Mucosa of descending colon (tissue), 3 donors: Measurements from ENCODE around the gene ZEB2. TPM values are rescaled to one million over a fixed set of nuclear protein-coding genes. Genes with fewer than 3 reads are reported as not detected.

Experiments used
- ATAC-seq: fragments of 200-7000 bp; cut with Tn5 transposase; one replicate; pipeline ENCODE4 v1.9.1; 2020; ENCODE audit warnings: mild to moderate bottlenecking, moderate library complexity
- DNase-seq, 3 donors: peaks; one replicate each; pipeline ENCODE4 v3.0.0-alpha.2; 2020
- H3K36me3 ChIP-seq: fragments of 200-600 bp; one replicate; pipeline ENCODE4 v1.8.0; 2021; ENCODE audit warnings: low read depth, mild to moderate bottlenecking
- H3K4me1 ChIP-seq: fragments of 200-600 bp; one replicate; pipeline ENCODE4 v1.8.0; 2021; ENCODE audit warnings: low read depth, mild to moderate bottlenecking
- H3K4me3 ChIP-seq: fragments of 200-600 bp; one replicate; pipeline ENCODE4 v1.8.0; 2021; ENCODE audit warnings: mild to moderate bottlenecking
- H3K9me3 ChIP-seq: fragments of 200-600 bp; one replicate; pipeline ENCODE4 v1.8.0; 2021; ENCODE audit warnings: mild to moderate bottlenecking
- intact Hi-C, 2 donors: fragments of 100-400 bp; cut with DNase I in 1 of 2; cut with micrococcal nuclease in 1 of 2; formaldehyde crosslinking; loops; one replicate each; pipeline versions ENCODE4 v1.11.0 to v1.11.1; 2022; cut with DNase I, micrococcal nuclease
- total RNA-seq, 3 donors: library from RNA; stranded (reverse); fragmentation: NEBNext Ultra II Directional in 2 of 3; extraction: Animal tissue kit (Norgen Biotek cat#: 25700) in 2 of 3; gene quantifications; one replicate each; pipeline versions ENCODE4 v1.2.1 to v1.2.4, GENCODE V29; 2021 to 2023
- TF ChIP-seq, protein P1 (sequence below): fragments of 200-600 bp; IDR thresholded peaks from one replicate; pipeline ENCODE4 v1.8.0; 2022; ENCODE audit warnings: antibody characterized with exemption, mild to moderate bottlenecking
- donor health status: DM: no; HTN: no; CAD: no; lungs with moderate emphysema.
- donor health status: DM: no; HTN: no; CAD: no.
- donor health status: DM: no; HTN: yes; CAD: no.

The ZEB2 gene
- total RNA-seq, 3 donors from 2014 or later: 19.0 to 80.1 (median 48.6) TPM

DNA sequence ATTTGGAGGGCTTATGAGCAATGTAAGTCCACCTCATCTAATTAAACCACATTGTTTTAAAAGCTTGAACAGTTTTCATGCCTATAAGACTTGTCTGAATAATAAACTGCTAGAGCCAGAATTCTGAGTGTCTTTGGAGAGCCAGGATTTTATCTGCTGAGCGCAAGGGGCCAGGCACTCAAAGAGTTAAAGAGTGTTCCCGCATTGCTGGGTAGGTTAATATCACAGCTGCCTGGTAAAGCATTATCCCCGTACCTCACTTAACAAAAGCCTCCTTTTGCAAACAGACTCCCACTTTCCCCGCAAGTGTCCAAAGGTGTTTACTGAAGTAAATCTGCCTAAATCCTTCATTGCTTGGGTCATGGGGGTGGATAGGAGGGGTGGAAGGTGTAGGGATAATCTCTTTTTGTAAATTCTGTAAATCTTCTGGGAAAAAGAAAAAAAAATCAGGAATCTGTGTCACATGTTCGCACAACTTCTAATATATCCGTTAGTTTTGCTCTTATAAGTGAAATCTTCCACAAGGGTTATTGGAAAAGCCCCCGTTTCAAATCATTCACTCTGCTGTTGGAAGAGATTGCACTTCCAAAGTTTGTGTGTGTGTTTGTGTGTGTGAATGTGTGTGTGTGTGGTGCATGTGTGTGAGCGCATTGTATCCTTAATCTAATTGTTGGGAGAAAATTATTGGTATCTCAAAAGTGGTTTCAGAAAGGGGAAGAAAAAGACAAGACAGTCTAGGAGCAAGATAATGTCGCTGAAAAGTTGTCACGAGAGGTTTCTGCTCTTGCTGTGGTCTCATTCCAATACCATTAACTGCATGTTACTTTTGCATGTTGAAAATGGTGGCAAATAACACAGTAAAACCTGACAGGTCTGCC is 10.7 kb downstream of the ZEB2 start:
- TF ChIP-seq, protein P1, sequence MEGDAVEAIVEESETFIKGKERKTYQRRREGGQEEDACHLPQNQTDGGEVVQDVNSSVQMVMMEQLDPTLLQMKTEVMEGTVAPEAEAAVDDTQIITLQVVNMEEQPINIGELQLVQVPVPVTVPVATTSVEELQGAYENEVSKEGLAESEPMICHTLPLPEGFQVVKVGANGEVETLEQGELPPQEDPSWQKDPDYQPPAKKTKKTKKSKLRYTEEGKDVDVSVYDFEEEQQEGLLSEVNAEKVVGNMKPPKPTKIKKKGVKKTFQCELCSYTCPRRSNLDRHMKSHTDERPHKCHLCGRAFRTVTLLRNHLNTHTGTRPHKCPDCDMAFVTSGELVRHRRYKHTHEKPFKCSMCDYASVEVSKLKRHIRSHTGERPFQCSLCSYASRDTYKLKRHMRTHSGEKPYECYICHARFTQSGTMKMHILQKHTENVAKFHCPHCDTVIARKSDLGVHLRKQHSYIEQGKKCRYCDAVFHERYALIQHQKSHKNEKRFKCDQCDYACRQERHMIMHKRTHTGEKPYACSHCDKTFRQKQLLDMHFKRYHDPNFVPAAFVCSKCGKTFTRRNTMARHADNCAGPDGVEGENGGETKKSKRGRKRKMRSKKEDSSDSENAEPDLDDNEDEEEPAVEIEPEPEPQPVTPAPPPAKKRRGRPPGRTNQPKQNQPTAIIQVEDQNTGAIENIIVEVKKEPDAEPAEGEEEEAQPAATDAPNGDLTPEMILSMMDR: no peak
- Histone ChIP-seq H3K36me3 (no peaks in the 10 kb centered on the region), H3K9me3 (no peaks in the 10 kb centered on the region), H3K4me3 (no peak overlapping the region), H3K4me1 (no peaks in the 10 kb centered on the region)
- no peak for DNase-seq
- no peak for ATAC-seq
- intact Hi-C loops: no loop called here

DNA sequence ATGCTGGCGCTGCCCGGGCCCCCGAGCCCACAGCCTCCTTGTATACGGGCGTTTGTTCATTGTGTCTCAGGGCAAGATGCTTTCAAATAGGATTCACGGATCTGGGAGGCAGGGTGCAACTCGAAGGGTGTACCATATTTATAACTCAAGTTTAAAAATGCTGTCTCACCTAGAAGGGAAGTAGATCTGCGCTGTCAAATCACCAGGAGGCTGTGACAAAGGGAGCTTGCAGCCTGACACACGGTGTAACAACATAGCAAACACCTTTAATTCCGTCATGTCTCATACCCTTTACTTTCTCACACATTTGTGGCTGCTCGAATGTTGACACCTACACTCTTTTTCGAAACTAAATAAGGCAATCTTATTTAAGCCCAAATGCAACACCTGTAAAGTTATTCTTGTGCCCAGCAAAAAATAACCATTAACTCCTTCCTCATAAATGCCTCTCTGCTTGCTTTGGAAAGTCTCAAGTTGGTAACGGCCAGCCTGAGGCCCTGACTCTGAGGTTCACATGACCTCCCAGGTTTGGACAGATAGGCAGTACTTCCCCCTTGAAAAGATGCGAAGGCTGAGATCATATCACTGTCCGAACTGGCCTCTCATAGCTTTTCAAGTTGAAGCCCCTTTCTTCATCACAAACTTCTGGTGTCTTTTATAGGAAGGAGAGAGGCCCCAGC is 11.6 kb downstream of the ZEB2 start:
- no peaks in the 10 kb centered on the region for H3K4me1 ChIP-seq
- no peak overlapping the region for H3K4me3 ChIP-seq

DNA sequence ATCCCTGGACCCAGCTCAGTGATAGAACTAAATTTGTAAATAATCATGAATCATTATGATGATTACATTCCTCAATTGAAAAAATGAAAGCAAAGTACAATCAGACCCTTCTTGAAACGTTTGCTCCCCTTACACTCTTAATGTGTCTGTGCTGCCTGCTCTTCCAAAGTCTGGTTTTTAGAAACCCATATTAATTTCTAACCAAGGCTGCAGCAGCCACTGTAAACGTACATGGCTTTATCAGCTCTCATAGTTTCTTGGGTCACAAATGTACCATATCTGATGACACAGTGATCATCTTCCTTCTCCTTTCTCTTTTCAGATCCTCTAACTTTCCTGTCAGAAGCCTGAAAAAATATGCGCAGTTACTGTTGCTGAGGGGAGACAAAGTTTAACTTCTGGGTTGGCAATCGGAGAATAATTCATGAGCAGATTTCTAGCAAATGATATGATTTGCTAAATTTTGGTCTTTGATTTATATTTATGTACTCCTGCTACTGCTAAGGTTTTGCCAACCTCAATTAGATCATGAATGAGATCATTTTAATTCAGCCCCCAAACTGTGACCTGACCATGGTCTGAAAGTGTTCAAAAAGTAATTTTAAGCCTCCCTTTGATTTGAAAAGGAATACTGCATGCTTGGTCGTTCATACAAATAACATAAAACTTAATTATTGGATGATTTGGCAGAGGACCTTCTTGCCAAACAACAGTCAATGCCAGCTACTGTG is 12.3 kb downstream of the ZEB2 start:
- DNase-seq (no peak), ATAC-seq (peak; percentile 8)
- H3K4me3 ChIP-seq: no peak overlapping the region
- no peaks in the 10 kb centered on the region for H3K36me3 ChIP-seq
- TF ChIP-seq, protein P1: no peak
- no peaks in the 10 kb centered on the region for H3K4me1 ChIP-seq
- intact Hi-C loops: no loop called here
- H3K9me3 ChIP-seq: no peaks in the 10 kb centered on the region

More for the DNA sequence above, 11.6 kb downstream of the ZEB2 start:
- H3K36me3 ChIP-seq: no peaks in the 10 kb centered on the region
- DNase-seq (no peak), ATAC-seq (peak; percentile 40)
- TF ChIP-seq, protein P1: no peak
- H3K9me3 ChIP-seq: no peaks in the 10 kb centered on the region
- intact Hi-C loops: no loop called here

DNA sequence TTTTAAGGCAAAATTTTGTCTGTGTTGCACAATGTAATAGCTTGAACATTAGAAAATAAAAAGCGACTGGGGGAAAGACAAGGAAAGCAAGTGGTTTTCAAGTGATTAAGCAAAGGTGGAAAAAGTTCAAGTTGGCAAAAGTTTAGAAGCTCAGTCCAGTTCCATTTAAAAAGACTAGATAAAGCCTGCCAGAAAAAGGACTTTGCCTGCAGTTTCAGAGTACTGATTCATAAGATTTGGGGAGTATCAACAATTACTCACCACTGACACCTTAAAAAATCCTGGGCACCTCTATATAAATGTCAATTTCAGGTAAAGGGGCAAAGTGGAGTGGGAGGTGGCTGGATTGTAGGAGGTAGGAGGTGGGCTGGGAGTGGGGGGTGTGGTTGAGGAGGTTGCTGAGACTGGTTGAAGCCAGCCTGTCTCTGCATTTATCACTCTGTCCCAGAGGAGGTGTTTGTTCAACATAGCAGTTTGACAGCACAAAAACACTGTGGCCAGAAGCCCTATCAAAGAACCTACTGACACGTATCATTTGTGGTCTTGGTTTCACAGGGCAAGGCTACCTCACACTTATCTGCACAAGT is 14.6 kb downstream of the ZEB2 start:
- no peaks in the 10 kb centered on the region for H3K36me3 ChIP-seq
- H3K9me3 ChIP-seq: no peaks in the 10 kb centered on the region
- DNase-seq (no peak), ATAC-seq (peak; percentile 41)
- no peaks in the 10 kb centered on the region for H3K4me1 ChIP-seq
- TF ChIP-seq, protein P1: no peak
- H3K4me3 ChIP-seq: no peak overlapping the region
- intact Hi-C loops: no loop called here

DNA sequence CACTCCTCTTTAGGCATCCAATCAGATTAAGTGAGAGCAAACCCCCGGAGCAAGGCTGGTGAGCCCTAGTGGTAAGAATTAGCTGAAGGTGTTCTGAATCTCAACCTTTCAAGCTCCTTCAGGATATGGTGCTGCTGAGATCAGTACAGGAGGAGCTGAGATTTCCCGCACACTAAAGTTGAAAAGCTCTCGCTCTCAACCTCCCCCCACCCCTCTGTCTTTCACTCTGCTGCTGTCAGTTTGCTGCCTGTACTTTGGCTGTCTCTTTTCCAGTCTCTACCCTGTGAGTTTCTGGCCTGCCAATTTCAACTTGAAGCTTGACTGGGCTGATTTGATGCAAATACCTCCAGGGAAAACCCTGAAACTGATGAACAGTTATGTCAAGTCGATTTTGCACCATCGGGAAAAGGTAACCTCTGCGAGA is 15.7 kb downstream of the ZEB2 start:
- H3K4me3 ChIP-seq: no peak overlapping the region
- H3K4me1 ChIP-seq: no peaks in the 10 kb centered on the region
- TF ChIP-seq, protein P1: no peak
- no peak for ATAC-seq
- no peak for DNase-seq
- intact Hi-C loops: no loop called here
- H3K36me3 ChIP-seq: no peaks in the 10 kb centered on the region
- no peaks in the 10 kb centered on the region for H3K9me3 ChIP-seq
